ENCODE data around the gene GRIK2. TPM values are rescaled to one million over a fixed set of nuclear protein-coding genes. Genes with fewer than 3 reads are reported as not detected.

GRIK2 gene
- total and polyA plus RNA-seq, 2 donors (not counting 3 experiments of a cell fraction or from before 2014, with no cell fraction given), result not detected

DNA sequence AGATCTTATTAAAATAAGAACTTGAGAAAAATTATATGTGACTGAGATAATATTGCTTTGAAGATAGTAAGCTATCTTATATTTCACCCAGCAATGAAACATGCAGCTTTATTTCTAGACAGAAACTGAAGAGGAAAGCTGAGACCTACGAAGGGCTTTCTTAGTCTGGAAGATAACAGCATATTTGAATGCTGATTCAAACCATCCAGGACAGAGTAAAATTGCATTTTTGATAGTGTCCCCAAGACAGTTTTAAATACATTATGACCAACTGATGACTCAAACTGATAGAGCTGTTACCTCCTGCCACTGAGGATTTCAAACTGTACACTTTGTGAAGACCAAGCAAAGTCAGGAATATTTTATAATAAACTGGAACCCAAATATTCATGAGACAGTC is 409.6 kb downstream of the GRIK2 start:
- H3K27ac ChIP-seq (ENCODE audit: insufficient read depth, low read depth, low read length), result no peak overlapping the region
- H3K9ac ChIP-seq (replicated peaks; ENCODE audit: extremely low read depth, insufficient read depth, low read length), result no peak overlapping the region
- H3K36me3 ChIP-seq (ENCODE audit: control insufficient read depth in 2 of 2, extremely low read depth in 1 of 2, insufficient read depth in 2 of 2, low read length in 2 of 2), result no peaks in the 10 kb centered on the region
- H2AFZ ChIP-seq (ENCODE audit: low read depth, low read length), result no peak overlapping the region
- intact Hi-C loops (cut with micrococcal nuclease), result no loop called here
- no peak for FAIRE-seq
- H3K4me3 ChIP-seq (replicated peaks in 1 of 3; ENCODE audit: insufficient read depth in 1 of 3, low read depth in 1 of 3, low read length in 3 of 3), result no peak overlapping the region
- no peaks in the 10 kb centered on the region for H3K27me3 ChIP-seq (ENCODE audit: control insufficient read depth in 2 of 2, insufficient read depth in 2 of 2, low read length in 2 of 2)
- H3K9me3 ChIP-seq (replicated peaks; ENCODE audit: control insufficient read depth, insufficient read depth, low read length), result no peaks in the 10 kb centered on the region
- no peak for DNase-seq (ENCODE audit: low read depth, low spot score)
- H3K4me1 ChIP-seq (ENCODE audit: control insufficient read depth, extremely low read depth, insufficient read depth, low read length), result peaks cover 6% of the 10 kb centered on the region
- H4K20me1 ChIP-seq (replicated peaks; ENCODE audit: control insufficient read depth, extremely low read depth, insufficient read depth, low read length), result no peaks in the 10 kb centered on the region
- ChIA-PET CTCF (no interaction called here), POLR2A (no interaction called here)
- no peak overlapping the region for H3K4me2 ChIP-seq (ENCODE audit: insufficient read depth, low read length)
- dilution Hi-C loops (cut with MboI; ENCODE audit: extremely low pct_ligation_motif_present, low sequenced_read_pairs), result no loop called here
- H3K9me1 ChIP-seq (replicated peaks; ENCODE audit: control insufficient read depth, extremely low read depth, insufficient read depth, low read length), result no peaks in the 10 kb centered on the region
- BruUV-seq (replicated peaks), result no TSS peak
- no peaks in the 10 kb centered on the region for H3K79me2 ChIP-seq (ENCODE audit: control insufficient read depth, insufficient read depth, low read length)
- TF ChIP-seq, protein P1, sequence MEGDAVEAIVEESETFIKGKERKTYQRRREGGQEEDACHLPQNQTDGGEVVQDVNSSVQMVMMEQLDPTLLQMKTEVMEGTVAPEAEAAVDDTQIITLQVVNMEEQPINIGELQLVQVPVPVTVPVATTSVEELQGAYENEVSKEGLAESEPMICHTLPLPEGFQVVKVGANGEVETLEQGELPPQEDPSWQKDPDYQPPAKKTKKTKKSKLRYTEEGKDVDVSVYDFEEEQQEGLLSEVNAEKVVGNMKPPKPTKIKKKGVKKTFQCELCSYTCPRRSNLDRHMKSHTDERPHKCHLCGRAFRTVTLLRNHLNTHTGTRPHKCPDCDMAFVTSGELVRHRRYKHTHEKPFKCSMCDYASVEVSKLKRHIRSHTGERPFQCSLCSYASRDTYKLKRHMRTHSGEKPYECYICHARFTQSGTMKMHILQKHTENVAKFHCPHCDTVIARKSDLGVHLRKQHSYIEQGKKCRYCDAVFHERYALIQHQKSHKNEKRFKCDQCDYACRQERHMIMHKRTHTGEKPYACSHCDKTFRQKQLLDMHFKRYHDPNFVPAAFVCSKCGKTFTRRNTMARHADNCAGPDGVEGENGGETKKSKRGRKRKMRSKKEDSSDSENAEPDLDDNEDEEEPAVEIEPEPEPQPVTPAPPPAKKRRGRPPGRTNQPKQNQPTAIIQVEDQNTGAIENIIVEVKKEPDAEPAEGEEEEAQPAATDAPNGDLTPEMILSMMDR (IDR thresholded peaks at IDR 0.05; ENCODE audit: extremely low read depth in 1 of 2, insufficient read depth in 1 of 2, low read depth in 1 of 2, low read length in 2 of 2), result no peak
- TF ChIP-seq POLR2A (IDR thresholded peaks at IDR 0.05; ENCODE audit: low read depth, low read length) (no peak), JUN (IDR thresholded peaks at IDR 0.05; ENCODE audit: borderline replicate concordance, insufficient read depth, insufficient read length, low read depth) (no peak), FOS (IDR thresholded peaks at IDR 0.05; ENCODE audit: borderline replicate concordance, insufficient read depth, low read length) (no peak), EZH2 (IDR thresholded peaks at IDR 0.05; ENCODE audit: borderline replicate concordance, low read depth, low read length, severe bottlenecking) (no peak)
- TF ChIP-seq, protein P2, sequence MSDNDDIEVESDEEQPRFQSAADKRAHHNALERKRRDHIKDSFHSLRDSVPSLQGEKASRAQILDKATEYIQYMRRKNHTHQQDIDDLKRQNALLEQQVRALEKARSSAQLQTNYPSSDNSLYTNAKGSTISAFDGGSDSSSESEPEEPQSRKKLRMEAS (IDR thresholded peaks at IDR 0.05; ENCODE audit: insufficient read depth, insufficient read length), result no peak

DNA sequence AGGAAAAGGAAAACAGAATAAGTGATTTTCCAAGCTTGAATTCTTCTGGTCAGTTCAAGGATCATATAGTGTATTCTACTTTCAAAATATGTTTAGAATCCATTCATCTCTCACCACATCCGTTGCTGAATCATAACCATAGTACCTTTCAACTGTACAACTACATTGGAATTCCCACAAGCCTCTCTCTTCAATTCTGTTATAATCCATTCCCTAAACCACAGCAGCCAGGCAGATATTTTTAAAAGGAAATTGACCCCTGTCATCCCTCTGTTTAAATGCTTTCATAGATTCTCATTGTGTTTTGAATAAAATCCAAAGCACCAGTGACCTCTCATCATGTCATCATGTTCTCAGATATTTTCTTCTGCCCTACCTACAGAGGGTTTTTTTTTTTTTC is 412.7 kb downstream of the GRIK2 start:
- Histone ChIP-seq H3K79me2 (ENCODE audit: control insufficient read depth, insufficient read depth, low read length) (no peaks in the 10 kb centered on the region), H3K9me3 (replicated peaks; ENCODE audit: control insufficient read depth, insufficient read depth, low read length) (no peaks in the 10 kb centered on the region), H3K27ac (ENCODE audit: insufficient read depth, low read depth, low read length) (no peak overlapping the region), H4K20me1 (replicated peaks; ENCODE audit: control insufficient read depth, extremely low read depth, insufficient read depth, low read length) (no peaks in the 10 kb centered on the region), H3K9ac (replicated peaks; ENCODE audit: extremely low read depth, insufficient read depth, low read length) (no peak overlapping the region), H3K36me3 (ENCODE audit: control insufficient read depth in 2 of 2, extremely low read depth in 1 of 2, insufficient read depth in 2 of 2, low read length in 2 of 2) (no peaks in the 10 kb centered on the region), H3K4me2 (ENCODE audit: insufficient read depth, low read length) (no peak overlapping the region), H3K9me1 (replicated peaks; ENCODE audit: control insufficient read depth, extremely low read depth, insufficient read depth, low read length) (no peaks in the 10 kb centered on the region), H3K4me3 (replicated peaks in 1 of 3; ENCODE audit: insufficient read depth in 1 of 3, low read depth in 1 of 3, low read length in 3 of 3) (no peak overlapping the region), H3K27me3 (ENCODE audit: control insufficient read depth in 2 of 2, insufficient read depth in 2 of 2, low read length in 2 of 2) (no peaks in the 10 kb centered on the region), H2AFZ (ENCODE audit: low read depth, low read length) (no peak overlapping the region), H3K4me1 (ENCODE audit: control insufficient read depth, extremely low read depth, insufficient read depth, low read length) (peaks cover 6% of the 10 kb centered on the region)
- TF ChIP-seq POLR2AphosphoS5 (IDR thresholded peaks at IDR 0.05; ENCODE audit: insufficient read depth, low read depth, low read length), result no peak
- peak; percentile 60 for TF ChIP-seq GATA2 (IDR thresholded peaks at IDR 0.05; ENCODE audit: insufficient read depth, insufficient read length, low read depth, low read length)
- no peak for TF ChIP-seq MYC (IDR thresholded peaks at IDR 0.05; ENCODE audit: low read depth, low read length)
- no peak for TF ChIP-seq EZH2 (IDR thresholded peaks at IDR 0.05; ENCODE audit: borderline replicate concordance, low read depth, low read length, severe bottlenecking)
- TF ChIP-seq, protein P1 (IDR thresholded peaks at IDR 0.05; ENCODE audit: extremely low read depth in 1 of 2, insufficient read depth in 1 of 2, low read depth in 1 of 2, low read length in 2 of 2), result no peak
- TF ChIP-seq POLR2A (IDR thresholded peaks at IDR 0.05; ENCODE audit: low read depth, low read length), result no peak
- TF ChIP-seq, protein P2 (IDR thresholded peaks at IDR 0.05; ENCODE audit: insufficient read depth, insufficient read length), result no peak
- peak; percentile 40 for TF ChIP-seq FOS (IDR thresholded peaks at IDR 0.05; ENCODE audit: borderline replicate concordance, insufficient read depth, low read length)
- no peak for TF ChIP-seq JUN (IDR thresholded peaks at IDR 0.05; ENCODE audit: borderline replicate concordance, insufficient read depth, insufficient read length, low read depth)
- FAIRE-seq, result no peak
- peak; percentile 43 for DNase-seq (ENCODE audit: low read depth, low spot score)
- CTCF ChIA-PET, result no interaction called here
- dilution Hi-C loops (cut with MboI; ENCODE audit: extremely low pct_ligation_motif_present, low sequenced_read_pairs), result no loop called here
- POLR2A ChIA-PET, result no interaction called here
- no TSS peak for BruUV-seq (replicated peaks)
- intact Hi-C loops (cut with micrococcal nuclease), result loop anchor here (1.0 kb wide), 1 partner anchor 65 kb away; no protein-coding TSS in a partner anchor

All from endothelial cell of umbilical vein (primary cell).